Breast epithelium (tissue), 4 donors: Measurements from ENCODE around the gene RECQL. TPM values are rescaled to one million over a fixed set of nuclear protein-coding genes. Genes with fewer than 3 reads are reported as not detected.

Source experiments
- DNase-seq, 2 donors: peaks; one replicate each; pipeline ENCODE4 v3.0.0-alpha.2; 2019; ENCODE audit warnings: low spot score in 2 of 2
- H3K27ac ChIP-seq, 2 donors: fragments of 200-600 bp; sonication (generic) in 1 of 2; one replicate each; pipeline ENCODE4 v1.5.1; 2016 to 2019; ENCODE audit warnings: mild to moderate bottlenecking in 1 of 2
- H3K27me3 ChIP-seq, 2 donors: fragments of 200-600 bp; sonication (generic) in 1 of 2; one replicate each; pipeline versions ENCODE4 v1.5.1 to v1.6.0; 2017 to 2019; ENCODE audit warnings: control low read depth in 1 of 2, mild to moderate bottlenecking in 1 of 2
- H3K36me3 ChIP-seq: fragments of 200-600 bp; one replicate; pipeline ENCODE4 v1.5.1; 2019
- H3K4me1 ChIP-seq, 2 donors: fragments of 200-600 bp; sonication (generic); one replicate each; pipeline ENCODE4 v1.5.1; 2016 to 2019; ENCODE audit warnings: control low read depth in 1 of 2
- H3K4me3 ChIP-seq, 3 donors: fragments of 200-600 bp; sonication (generic); 1 replicate in 2 of 3; 2 replicates in 1 of 3; pipeline ENCODE4 v1.5.1; 2016 to 2019; ENCODE audit warnings: mild to moderate bottlenecking in 3 of 3, moderate library complexity in 2 of 3
- H3K9me3 ChIP-seq, 2 donors: fragments of 200-600 bp; sonication (generic) in 1 of 2; one replicate each; pipeline ENCODE4 v1.5.1; 2016 to 2019; ENCODE audit warnings: control low read depth in 1 of 2
- CTCF ChIP-seq, 3 donors: fragments of 450-650 bp; IDR thresholded peaks; one replicate each; pipeline ENCODE4 v1.5.1; 2016 to 2017; ENCODE audit warnings: antibody characterized with exemption in 3 of 3, mild to moderate bottlenecking in 3 of 3, moderate library complexity in 3 of 3
- POLR2A ChIP-seq: fragments of 450-650 bp; IDR thresholded peaks from one replicate; pipeline ENCODE4 v1.6.1; 2016; ENCODE audit warnings: antibody characterized with exemption, mild to moderate bottlenecking, moderate library complexity
- POLR2AphosphoS5 ChIP-seq, 3 donors: sonication (generic); formaldehyde crosslinking; IDR thresholded peaks; one replicate each; pipeline ENCODE4 v1.6.1; 2017; ENCODE audit warnings: antibody characterized with exemption in 3 of 3
- intact Hi-C: fragments of 100-400 bp; cut with DNase I; formaldehyde crosslinking; loops from one replicate; pipeline ENCODE4 v1.15.1; 2023; ENCODE audit warnings: low total_unique reads
- total RNA-seq, 3 donors: library from RNA; depleted of rRNA; stranded (reverse); fragments of >200 nt; gene quantifications; one replicate each; pipeline ENCODE4 v1.1.0, GENCODE V29; 2016

RECQL gene
- total RNA-seq, 3 donors from 2014 or later, result 33.8 to 46.2 (median 37.0) TPM

- Histone ChIP-seq H3K9me3 (no peaks in the 10 kb centered on the region), H3K27ac (no peak overlapping the region), H3K27me3 (no peaks in the 10 kb centered on the region), H3K4me1 (no peaks in the 10 kb centered on the region), H3K4me3 (no peak overlapping the region), H3K36me3 (no peaks in the 10 kb centered on the region)
- no peak for TF ChIP-seq POLR2AphosphoS5 (IDR thresholded peaks at IDR 0.05)
- TF ChIP-seq CTCF (IDR thresholded peaks at IDR 0.05), result no peak
- no peak for TF ChIP-seq POLR2A
- no peak for DNase-seq
- intact Hi-C loops, result no loop called here
Measured at GRCh38 chr12:21456291-21456780, 45.1 kb downstream of the RECQL start.

- H3K36me3 ChIP-seq, result no peaks in the 10 kb centered on the region
- H3K9me3 ChIP-seq, result no peaks in the 10 kb centered on the region
- no peak for DNase-seq
- H3K27me3 ChIP-seq, result no peaks in the 10 kb centered on the region
- intact Hi-C loops, result no loop called here
- no peak overlapping the region for H3K27ac ChIP-seq
- H3K4me3 ChIP-seq, result no peak overlapping the region
- H3K4me1 ChIP-seq, result no peaks in the 10 kb centered on the region
- TF ChIP-seq CTCF (IDR thresholded peaks at IDR 0.05) (no peak), POLR2A (no peak), POLR2AphosphoS5 (IDR thresholded peaks at IDR 0.05) (no peak)
Measured at GRCh38 chr12:21453312-21453852, 48.1 kb downstream of the RECQL start.

- H3K9me3 ChIP-seq, result no peaks in the 10 kb centered on the region
- no peaks in the 10 kb centered on the region for H3K4me1 ChIP-seq
- intact Hi-C loops, result no loop called here
- H3K27ac ChIP-seq, result no peak overlapping the region
- H3K4me3 ChIP-seq, result no peak overlapping the region
- no peak for DNase-seq
- H3K27me3 ChIP-seq, result no peaks in the 10 kb centered on the region
- H3K36me3 ChIP-seq, result no peaks in the 10 kb centered on the region
- no peak for TF ChIP-seq POLR2AphosphoS5 (IDR thresholded peaks at IDR 0.05)
- no peak for TF ChIP-seq CTCF (IDR thresholded peaks at IDR 0.05)
- no peak for TF ChIP-seq POLR2A
Measured at GRCh38 chr12:21451529-21451928, 49.9 kb downstream of the RECQL start.

- H3K36me3 ChIP-seq, result no peaks in the 10 kb centered on the region
- no peak for DNase-seq
Measured at GRCh38 chr12:21444193-21445146, 57.0 kb downstream of the RECQL start.

More at GRCh38 chr12:21444193-21445146, 57.0 kb downstream of the RECQL start:
- peaks cover 0 to 4% of the 10 kb centered on the region in 2 donors for H3K4me1 ChIP-seq
- no peak overlapping the region for H3K27ac ChIP-seq
- H3K27me3 ChIP-seq, result no peaks in the 10 kb centered on the region
- H3K9me3 ChIP-seq, result no peaks in the 10 kb centered on the region
- intact Hi-C loops, result no loop called here
- no peak for TF ChIP-seq POLR2AphosphoS5 (IDR thresholded peaks at IDR 0.05)
- TF ChIP-seq CTCF (IDR thresholded peaks at IDR 0.05), result no peak
- no peak for TF ChIP-seq POLR2A
- H3K4me3 ChIP-seq, result no peak overlapping the region
